ENCODE results near the gene HSD17B12. TPM values are rescaled to one million over a fixed set of nuclear protein-coding genes. Genes with fewer than 3 reads are reported as not detected.

HSD17B12 gene
- total and polyA plus RNA-seq, 2 of the 13 experiments (the other 11 are each of a cell fraction or from before 2014, with no cell fraction given), result 50.3 to 117 TPM

GRCh38 chr11:43680521-43681400, at the start of gene HSD17B12 (continued):
- TF ChIP-seq E2F1 (CRISPR knock-in tag; IDR thresholded peaks at IDR 0.05), result no peak; the same call in 1 of the 2 replicates
- TF ChIP-seq ZBTB33 (CRISPR knock-in tag; IDR thresholded peaks at IDR 0.05), result no peak
- no peak for TF ChIP-seq ZNF766 (CRISPR knock-in tag; IDR thresholded peaks at IDR 0.05; ENCODE audit: borderline replicate concordance)
- 0 out of 2 replicates have a peak, but pooled peaks have one; percentile 19 for TF ChIP-seq HNRNPL (IDR thresholded peaks at IDR 0.05; ENCODE audit: low read depth, low read length)
- TF ChIP-seq IKZF5 (CRISPR knock-in tag; IDR thresholded peaks at IDR 0.05), result peak; percentile 66
- no peak; the same call in 1 of the 2 replicates for TF ChIP-seq ARHGAP35 (CRISPR knock-in tag; IDR thresholded peaks at IDR 0.05; ENCODE audit: borderline replicate concordance)
- TF ChIP-seq KDM4B (CRISPR knock-in tag; IDR thresholded peaks at IDR 0.05), result peak; percentile 55; the same call in 1 of the 2 replicates
- TF ChIP-seq BORCS8-MEF2B (CRISPR knock-in tag; IDR thresholded peaks at IDR 0.05), result peak; percentile 54; the same call in 1 of the 2 replicates
- no peak for TF ChIP-seq HOXA9 (CRISPR knock-in tag; IDR thresholded peaks at IDR 0.05; ENCODE audit: borderline replicate concordance)
- no peak for TF ChIP-seq ZNF569 (CRISPR knock-in tag; IDR thresholded peaks at IDR 0.05; ENCODE audit: borderline replicate concordance)
- no peak; the same call in 1 of the 2 replicates for TF ChIP-seq NKX3-1 (CRISPR knock-in tag; IDR thresholded peaks at IDR 0.05)
- no peak for TF ChIP-seq TRIM22 (IDR thresholded peaks at IDR 0.05)
- no peak for TF ChIP-seq SYNCRIP (IDR thresholded peaks at IDR 0.05; ENCODE audit: insufficient read depth, low read depth, low read length)
- TF ChIP-seq ZNF10 (CRISPR knock-in tag; IDR thresholded peaks at IDR 0.05; ENCODE audit: borderline replicate concordance, low read depth), result no peak
- TF ChIP-seq CCDC6 (CRISPR knock-in tag; IDR thresholded peaks at IDR 0.05), result no peak; the same call in 1 of the 2 replicates
- no peak for TF ChIP-seq ZNF580 (CRISPR knock-in tag; IDR thresholded peaks at IDR 0.05; ENCODE audit: borderline replicate concordance, low read depth)
- peak; percentile 28; the same call in 1 of the 2 replicates for TF ChIP-seq ZNF598 (CRISPR knock-in tag; IDR thresholded peaks at IDR 0.05; ENCODE audit: borderline replicate concordance)
- 0 out of 2 replicates have a peak, but pooled peaks have one; percentile 24 for TF ChIP-seq ZHX1 (CRISPR knock-in tag; IDR thresholded peaks at IDR 0.05; ENCODE audit: low read depth)
- no peak for TF ChIP-seq PAWR (CRISPR knock-in tag; IDR thresholded peaks at IDR 0.05; ENCODE audit: borderline replicate concordance)
